Activated CD8-positive, alpha-beta memory T cell treated with anti-CD3 and anti-CD28 coated beads, Interleukin-2, amount 50 U/mL, for 24 hours (primary cell): ENCODE data around the gene PRR15.

ENCODE experiments used
- DNase-seq: peaks from one replicate; pipeline ENCODE4 v3.0.0-alpha.2; 2020; ENCODE audit errors: extremely low read depth

Gene PRR15

DNA sequence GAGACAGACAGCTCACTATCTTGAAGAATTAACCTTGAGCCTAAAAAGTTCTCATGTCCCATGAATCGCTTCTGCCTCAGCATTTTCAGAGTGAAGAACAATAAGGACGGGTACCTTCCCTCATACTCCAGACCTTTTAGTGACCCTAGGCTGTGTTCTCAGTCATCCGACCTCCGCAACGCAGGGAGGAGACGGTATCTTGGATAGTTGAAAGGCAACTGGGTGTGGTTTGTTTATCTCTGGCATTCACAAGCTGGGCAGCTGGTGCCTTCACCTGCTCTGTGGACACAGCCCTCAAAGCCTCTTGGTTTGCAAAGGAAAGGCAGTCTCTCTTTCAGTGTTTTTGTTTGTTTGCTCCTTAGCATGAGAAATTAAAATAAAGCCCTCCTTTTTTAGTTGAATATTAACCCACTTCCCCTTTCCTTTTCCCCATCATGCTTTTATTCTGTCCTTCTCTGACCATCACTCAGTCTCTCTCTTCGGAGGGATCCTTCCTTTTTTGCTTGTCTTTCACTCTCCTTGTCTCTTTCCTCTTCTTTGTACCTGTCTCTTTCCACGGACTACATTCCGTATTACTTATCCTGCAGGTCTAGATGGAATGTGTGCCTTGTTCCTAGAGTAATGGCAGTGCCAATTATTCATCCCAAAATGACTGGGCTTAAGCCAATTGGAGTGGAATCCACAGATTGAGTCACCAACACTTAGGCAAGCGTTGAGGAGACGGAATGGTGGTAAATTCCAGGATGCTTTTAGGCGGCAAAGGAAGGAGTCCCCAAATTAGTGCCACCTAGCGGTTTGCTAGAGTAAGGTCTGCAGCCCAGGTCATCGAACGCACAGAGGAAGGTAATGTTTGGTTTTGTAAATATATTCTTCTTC, 45.8 kb downstream of the PRR15 start:
- DNase-seq: no peak

DNA sequence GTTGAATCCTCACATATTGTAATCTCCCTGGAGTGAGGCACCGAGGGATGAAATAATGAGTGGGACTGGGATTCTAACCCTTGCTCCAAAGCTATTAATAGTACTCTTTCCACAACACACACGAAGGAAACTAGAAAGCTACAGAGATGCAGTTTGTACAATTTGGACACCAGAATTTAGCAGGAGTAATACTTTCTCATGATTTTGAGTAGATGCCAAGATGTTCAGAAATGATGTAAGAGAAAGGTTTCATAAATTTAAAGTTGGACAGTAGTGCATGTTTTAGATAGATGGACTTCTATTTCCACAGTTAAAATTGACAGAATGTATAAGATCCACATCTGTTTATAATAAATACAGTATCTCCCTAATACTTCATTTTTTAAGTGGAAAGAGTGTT, 46.5 kb downstream of the PRR15 start:
- DNase-seq: no peak

GRCh38 chr7:29611941-29612544, 48.4 kb downstream of the PRR15 start:
- no peak for DNase-seq

- no peak for DNase-seq
Observed at GRCh38 chr7:29612596-29612995, 49.0 kb downstream of the PRR15 start.

DNA sequence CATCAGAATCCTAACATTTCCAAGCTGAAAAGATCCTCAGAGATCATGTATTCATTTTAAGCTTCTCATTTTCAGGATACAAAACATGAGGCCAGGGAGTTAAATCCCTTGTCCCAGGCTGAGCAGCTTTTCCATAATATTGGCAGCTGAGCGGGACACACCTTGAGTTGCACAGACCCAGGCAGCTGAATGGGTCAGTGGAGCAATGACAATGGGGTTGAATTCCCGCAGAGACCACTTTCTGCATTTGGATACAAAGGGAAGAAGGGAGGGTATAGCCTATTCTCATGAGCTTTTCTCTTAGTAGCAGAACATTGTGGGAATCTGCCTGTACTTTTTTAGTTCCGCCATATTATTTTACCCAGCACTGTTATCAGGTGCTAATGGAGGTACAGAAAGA, 49.5 kb downstream of the PRR15 start:
- DNase-seq: no peak

DNA sequence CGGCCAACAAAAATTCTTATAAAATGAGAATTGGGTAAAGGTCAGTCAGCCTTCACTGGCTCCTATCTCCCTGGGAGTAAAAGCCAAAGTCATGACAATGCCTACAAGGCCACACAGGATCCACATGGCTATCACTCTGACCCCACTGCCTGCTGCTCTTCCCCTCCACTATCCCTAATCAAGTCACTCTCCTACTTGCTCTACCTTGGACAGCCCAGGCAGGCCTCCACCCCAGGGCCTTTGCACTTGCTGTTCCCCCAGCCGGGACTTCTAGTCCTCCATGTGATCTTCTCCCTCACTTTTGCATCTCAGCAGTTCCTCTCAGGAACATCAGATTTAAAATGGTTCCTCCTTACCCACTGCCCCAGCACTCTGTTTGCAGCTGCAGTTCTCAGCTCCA, 50.6 kb downstream of the PRR15 start:
- no peak for DNase-seq
